ENCODE results near the gene NEBL. TPM values are rescaled to one million over a fixed set of nuclear protein-coding genes. Genes with fewer than 3 reads are reported as not detected.

Gene NEBL
- total RNA-seq, 4 donors from 2014 or later = 33.9 to 66.0 (median 53.4) TPM

DNA sequence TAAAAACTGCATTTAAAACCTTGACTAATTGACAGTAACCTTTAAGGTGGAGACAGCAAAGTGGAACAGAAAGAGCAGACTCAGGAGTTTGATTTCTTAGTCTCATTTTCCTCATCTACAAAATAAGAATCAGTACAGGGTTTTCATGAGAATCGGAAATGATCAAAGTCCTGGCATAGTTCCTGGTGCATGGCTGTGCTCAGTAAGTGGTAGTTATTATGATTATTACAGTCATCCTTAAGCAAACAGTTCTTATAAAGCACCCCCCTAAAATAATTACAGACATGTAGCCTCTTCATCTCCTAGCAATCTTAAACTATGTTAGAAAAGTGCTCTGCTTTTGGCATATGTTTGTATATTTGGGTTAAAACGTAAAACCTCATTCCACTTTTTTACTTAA lies 18.0 kb downstream of the NEBL start:
- DNase-seq = no peak
- TF ChIP-seq POLR2A (IDR thresholded peaks at IDR 0.05) = no peak
- Histone ChIP-seq H3K36me3 (peaks cover 0 to 13% (median 0%) of the 10 kb centered on the region in 3 donors), H3K4me1 (no peaks in the 10 kb centered on the region), H3K27ac (no peak overlapping the region), H3K27me3 (no peaks in the 10 kb centered on the region), H3K9me3 (no peaks in the 10 kb centered on the region), H3K4me3 (no peak overlapping the region)
- intact Hi-C loops (cut with DNase I) = no loop called here
- WGBS, 2 donors = 57 to 75% methylated on average over 2 of the region's 2 CpGs

DNA sequence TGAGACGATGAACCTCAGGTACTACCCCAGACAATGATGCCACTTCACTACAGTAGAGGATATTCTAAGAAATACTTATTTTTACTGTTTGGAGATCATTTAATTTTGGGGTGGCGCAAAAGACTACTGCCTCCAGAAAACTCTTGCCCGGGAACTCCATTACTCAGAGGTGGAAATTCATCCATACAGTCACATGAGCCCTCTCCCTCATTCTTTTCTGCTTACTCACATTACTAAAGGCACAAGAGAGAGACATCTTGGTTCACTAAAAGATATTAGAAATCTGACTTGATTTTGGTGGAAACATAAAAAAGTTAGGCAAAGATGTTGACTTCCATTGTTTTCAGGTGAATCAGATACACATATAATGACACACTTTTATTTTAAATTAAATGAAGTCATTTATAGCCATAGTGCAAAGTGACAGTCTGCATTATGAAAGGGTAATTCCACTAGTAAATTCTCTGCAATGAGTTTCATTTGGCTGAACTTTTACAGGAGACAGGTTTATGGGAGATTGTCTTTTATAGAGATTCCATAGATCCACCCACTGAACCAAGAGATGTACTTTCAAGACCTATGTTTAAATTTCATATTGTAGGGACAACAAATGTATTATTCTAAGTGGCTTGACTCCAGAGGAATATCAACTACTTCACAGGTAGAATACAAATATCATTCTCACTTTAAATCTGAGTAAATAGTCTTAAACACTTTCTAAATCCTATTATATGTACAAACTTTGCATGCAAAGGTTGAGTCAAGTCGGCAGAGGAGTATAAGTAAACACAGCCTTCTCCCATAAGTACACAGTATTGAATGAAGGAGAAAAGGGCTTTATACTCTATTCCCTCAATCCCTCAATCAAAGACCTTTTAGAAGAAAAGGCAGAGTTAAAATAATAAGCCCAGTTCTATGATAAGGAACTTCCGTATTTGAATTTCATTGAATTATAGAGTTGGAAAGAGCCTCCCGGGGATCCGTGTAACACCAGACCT lies 18.8 kb downstream of the NEBL start:
- no peak for TF ChIP-seq POLR2A (IDR thresholded peaks at IDR 0.05)
- H3K4me1 ChIP-seq = no peaks in the 10 kb centered on the region
- no peak overlapping the region for H3K4me3 ChIP-seq
- no peak overlapping the region for H3K27ac ChIP-seq
- DNase-seq = no peak
- H3K9me3 ChIP-seq = no peaks in the 10 kb centered on the region
- peaks cover 0 to 13% (median 0%) of the 10 kb centered on the region in 3 donors for H3K36me3 ChIP-seq
- intact Hi-C loops (cut with DNase I) = no loop called here
- no peaks in the 10 kb centered on the region for H3K27me3 ChIP-seq
- WGBS, 2 donors = 59 to 64% methylated on average over 7 of the region's 7 CpGs

DNA sequence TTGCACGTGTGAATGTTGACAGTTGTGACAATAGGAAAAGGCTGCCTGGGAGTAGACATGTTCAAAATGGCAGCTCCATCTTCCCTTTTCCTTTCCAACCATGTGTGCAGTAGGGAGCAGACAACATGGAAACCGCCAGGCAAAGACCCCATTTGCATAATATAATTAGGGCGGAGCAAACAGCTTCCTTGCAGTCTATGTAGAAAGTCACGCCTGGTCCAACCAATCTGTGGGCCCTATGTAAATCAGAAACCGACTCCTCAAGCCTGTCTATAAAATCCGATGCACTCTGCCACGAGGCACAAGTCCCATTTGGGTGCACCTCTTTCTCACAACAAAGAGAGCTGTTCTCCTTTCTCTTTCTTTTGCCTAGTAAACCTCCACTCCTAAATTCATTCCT lies 19.6 kb downstream of the NEBL start:
- no peak for DNase-seq
- H3K4me3 ChIP-seq = no peak overlapping the region
- H3K36me3 ChIP-seq = peaks cover 0 to 13% (median 0%) of the 10 kb centered on the region in 3 donors
- no peaks in the 10 kb centered on the region for H3K27me3 ChIP-seq
- no peaks in the 10 kb centered on the region for H3K9me3 ChIP-seq
- no peak overlapping the region for H3K27ac ChIP-seq
- intact Hi-C loops (cut with DNase I) = no loop called here
- 75 to 80% methylated on average over 7 of the region's 7 CpGs for WGBS, 2 donors
- no peaks in the 10 kb centered on the region for H3K4me1 ChIP-seq
- TF ChIP-seq, protein P1, sequence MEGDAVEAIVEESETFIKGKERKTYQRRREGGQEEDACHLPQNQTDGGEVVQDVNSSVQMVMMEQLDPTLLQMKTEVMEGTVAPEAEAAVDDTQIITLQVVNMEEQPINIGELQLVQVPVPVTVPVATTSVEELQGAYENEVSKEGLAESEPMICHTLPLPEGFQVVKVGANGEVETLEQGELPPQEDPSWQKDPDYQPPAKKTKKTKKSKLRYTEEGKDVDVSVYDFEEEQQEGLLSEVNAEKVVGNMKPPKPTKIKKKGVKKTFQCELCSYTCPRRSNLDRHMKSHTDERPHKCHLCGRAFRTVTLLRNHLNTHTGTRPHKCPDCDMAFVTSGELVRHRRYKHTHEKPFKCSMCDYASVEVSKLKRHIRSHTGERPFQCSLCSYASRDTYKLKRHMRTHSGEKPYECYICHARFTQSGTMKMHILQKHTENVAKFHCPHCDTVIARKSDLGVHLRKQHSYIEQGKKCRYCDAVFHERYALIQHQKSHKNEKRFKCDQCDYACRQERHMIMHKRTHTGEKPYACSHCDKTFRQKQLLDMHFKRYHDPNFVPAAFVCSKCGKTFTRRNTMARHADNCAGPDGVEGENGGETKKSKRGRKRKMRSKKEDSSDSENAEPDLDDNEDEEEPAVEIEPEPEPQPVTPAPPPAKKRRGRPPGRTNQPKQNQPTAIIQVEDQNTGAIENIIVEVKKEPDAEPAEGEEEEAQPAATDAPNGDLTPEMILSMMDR (IDR thresholded peaks at IDR 0.05) = no peak
- no peak for TF ChIP-seq POLR2A (IDR thresholded peaks at IDR 0.05)

DNA sequence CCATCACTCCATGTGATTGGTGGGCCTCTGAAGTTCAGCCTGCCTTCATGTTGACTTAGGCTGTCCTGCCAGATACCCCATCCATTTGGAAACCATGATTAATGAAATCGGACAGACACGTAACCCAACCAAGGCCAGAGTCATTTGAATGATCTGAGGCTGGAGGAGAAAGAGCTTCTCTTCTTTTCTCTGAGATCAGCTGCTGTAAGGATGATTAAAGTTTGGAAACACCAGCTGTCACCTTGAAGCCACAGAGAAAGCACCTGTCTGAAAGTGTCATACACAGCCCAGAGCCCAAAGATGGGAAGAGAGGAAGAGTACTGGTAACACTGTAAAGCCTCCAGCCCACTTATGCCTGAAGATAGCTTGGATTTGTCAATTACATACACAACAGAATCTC lies 22.9 kb downstream of the NEBL start:
- Histone ChIP-seq H3K9me3 (no peaks in the 10 kb centered on the region), H3K27me3 (no peaks in the 10 kb centered on the region), H3K27ac (no peak overlapping the region), H3K4me1 (no peaks in the 10 kb centered on the region), H3K4me3 (no peak overlapping the region), H3K36me3 (no peaks in the 10 kb centered on the region)
- WGBS, 2 donors = 100% methylated on average over 1 of the region's 2 CpGs; no CpG with 5 or more reads in 1 of the 2 donors
- intact Hi-C loops (cut with DNase I) = no loop called here
- no peak for TF ChIP-seq POLR2A (IDR thresholded peaks at IDR 0.05)
- TF ChIP-seq, protein P1 (IDR thresholded peaks at IDR 0.05) = no peak
- DNase-seq = no peak

DNA sequence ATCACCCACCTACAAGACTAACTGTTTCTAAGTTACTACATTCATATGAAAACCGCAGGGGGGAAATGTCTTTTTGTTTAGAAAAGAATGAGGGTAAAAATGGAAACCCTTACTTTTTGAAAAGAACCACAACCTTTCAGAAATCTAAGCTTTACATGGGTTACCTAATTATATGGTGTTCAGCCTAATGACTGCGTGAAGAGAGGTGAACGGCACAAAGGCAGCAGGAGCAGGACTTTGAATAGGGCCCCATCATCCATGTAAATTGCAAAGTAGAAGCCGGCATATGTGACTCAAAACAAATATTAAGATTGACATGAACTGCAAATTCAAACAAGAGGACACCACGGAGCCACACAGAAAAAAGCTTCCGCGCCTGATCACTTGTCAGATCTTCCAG lies 25.1 kb downstream of the NEBL start:
- Histone ChIP-seq H3K27ac (no peak overlapping the region), H3K9me3 (no peaks in the 10 kb centered on the region), H3K36me3 (no peaks in the 10 kb centered on the region), H3K4me1 (no peaks in the 10 kb centered on the region), H3K4me3 (no peak overlapping the region), H3K27me3 (no peaks in the 10 kb centered on the region)
- TF ChIP-seq, protein P1 (IDR thresholded peaks at IDR 0.05) = no peak
- TF ChIP-seq POLR2A (IDR thresholded peaks at IDR 0.05) = no peak
- no peak for DNase-seq
- 77 to 81% methylated on average over 7 of the region's 7 CpGs for WGBS, 2 donors
- intact Hi-C loops (cut with DNase I) = no loop called here

DNA sequence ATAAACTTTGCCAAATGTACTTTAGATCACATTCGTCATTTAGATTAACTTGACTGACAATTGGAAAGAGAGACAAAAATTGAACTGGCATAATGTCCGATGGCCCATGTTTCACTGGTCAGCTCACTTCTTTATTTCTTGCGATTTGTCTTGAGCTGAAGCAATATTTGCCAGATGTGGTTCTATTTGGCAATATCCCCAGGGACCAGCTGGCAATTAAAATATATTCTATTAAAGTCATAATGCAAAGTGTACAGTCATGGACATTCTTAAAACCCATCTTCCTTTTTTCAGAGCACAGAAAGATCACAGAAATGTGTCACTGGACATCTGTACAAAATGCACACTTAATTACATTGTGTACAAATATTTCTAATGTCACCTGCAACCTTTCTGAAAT lies 26.3 kb downstream of the NEBL start:
- no peak for DNase-seq
- intact Hi-C loops (cut with DNase I) = no loop called here
- no peak overlapping the region for H3K27ac ChIP-seq
- H3K9me3 ChIP-seq = no peaks in the 10 kb centered on the region
- H3K36me3 ChIP-seq = peaks cover 0 to 4% (median 0%) of the 10 kb centered on the region in 3 donors
- H3K4me3 ChIP-seq = no peak overlapping the region
- WGBS, 2 donors = 66 to 77% methylated on average over 3 of the region's 3 CpGs
- TF ChIP-seq POLR2A (IDR thresholded peaks at IDR 0.05) = no peak
- TF ChIP-seq, protein P1 (IDR thresholded peaks at IDR 0.05) = no peak
- no peaks in the 10 kb centered on the region for H3K27me3 ChIP-seq
- H3K4me1 ChIP-seq = no peaks in the 10 kb centered on the region
